Esophagus squamous epithelium (tissue), 4 donors: ENCODE measurements around the gene QKI.

Experiments
- CTCF ChIP-seq, 6 experiments: fragments of 450-650 bp in 4 of 6; fragments of 200-600 bp in 2 of 6; sonication (generic) in 2 of 6; IDR thresholded peaks; one replicate each; pipeline ENCODE4 v1.5.1; 2016 to 2019; ENCODE audit warnings: antibody characterized with exemption in 6 of 6, mild to moderate bottlenecking in 4 of 6, moderate library complexity in 4 of 6
- POLR2A ChIP-seq, 4 donors: fragments of 450-650 bp; IDR thresholded peaks; one replicate each; pipeline ENCODE4 v1.6.1; 2017; ENCODE audit warnings: antibody characterized with exemption in 4 of 4, mild to moderate bottlenecking in 4 of 4, moderate library complexity in 3 of 4

DNA sequence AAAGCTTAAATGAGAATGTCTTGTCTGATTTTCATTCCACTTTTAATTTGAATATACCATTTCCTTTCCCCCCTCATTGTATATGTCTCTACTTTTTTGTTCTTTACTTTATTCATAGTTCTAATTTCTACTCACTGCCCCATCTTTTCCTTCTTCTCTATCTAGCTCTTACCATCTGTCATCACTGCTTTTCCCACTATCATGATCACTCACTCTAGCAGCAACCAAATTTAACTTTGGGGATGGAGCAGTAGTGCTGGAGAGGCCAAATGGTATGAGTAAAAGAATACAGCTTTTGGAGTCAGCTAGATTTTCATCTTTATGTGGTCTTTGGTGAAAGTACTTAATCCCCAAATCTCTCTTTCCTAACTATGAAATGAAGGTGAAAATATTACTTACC, 25.5 kb downstream of the QKI start:
- TF ChIP-seq CTCF (IDR thresholded peaks at IDR 0.05) (no peak), POLR2A (IDR thresholded peaks at IDR 0.05) (no peak)
